OCI-LY3 (cell line): ENCODE results near the gene WFIKKN2.

Source experiments
- CTCF ChIP-seq: fragments of 200-600, 300-600 bp; sonication (generic); IDR thresholded peaks from 2 replicates; pipeline ENCODE4 v1.5.1; 2014; ENCODE audit warnings: antibody characterized with exemption, low read length, low read depth
- EZH2phosphoT487 ChIP-seq: fragments of 200-600 bp; shearing (Covaris generic); IDR thresholded peaks from 2 replicates; pipeline ENCODE4 v1.6.1; 2018; ENCODE audit warnings: antibody characterized with exemption, mixed run types, low read depth

GRCh38 chr17:50882851-50883250, 47.5 kb downstream of the WFIKKN2 start:
- TF ChIP-seq CTCF (no peak), EZH2phosphoT487 (no peak)
